Skeletal muscle tissue (tissue), 4 donors: ENCODE measurements around the gene MYCBP. TPM values are rescaled to one million over a fixed set of nuclear protein-coding genes. Genes with fewer than 3 reads are reported as not detected.
"Not testable (repeated sequence)": the region's sequence is repeated elsewhere in the genome, so short reads cannot be mapped to it uniquely, and the experiment has no call there.

Source experiments
- H3K27ac ChIP-seq: one replicate; pipeline ENCODE4 v1.7.0; 2013; ENCODE audit warnings: mild to moderate bottlenecking, low read depth, low read length, inconsistent platforms
- H3K27me3 ChIP-seq, 3 donors: one replicate each; pipeline ENCODE4 v1.7.0; 2013; ENCODE audit warnings: low read length in 3 of 3; ENCODE audit not compliant: control insufficient read depth in 3 of 3, insufficient read depth in 3 of 3
- H3K36me3 ChIP-seq, 3 donors: one replicate each; pipeline ENCODE4 v1.7.0; 2013; ENCODE audit warnings: low read length in 3 of 3; ENCODE audit not compliant: control insufficient read depth in 3 of 3, insufficient read depth in 3 of 3
- H3K4me1 ChIP-seq, 3 donors: one replicate each; pipeline ENCODE4 v1.7.0; 2013; ENCODE audit warnings: low read length in 3 of 3, mild to moderate bottlenecking in 3 of 3; ENCODE audit not compliant: control insufficient read depth in 3 of 3, insufficient read depth in 3 of 3
- H3K4me3 ChIP-seq, 3 donors: one replicate each; pipeline ENCODE4 v1.7.0; 2013; ENCODE audit warnings: low read length in 3 of 3
- H3K9ac ChIP-seq, 3 donors: one replicate each; pipeline ENCODE4 v1.7.0; 2013; ENCODE audit warnings: low read length in 3 of 3, mild to moderate bottlenecking in 3 of 3, moderate library complexity in 2 of 3, low read depth in 1 of 3
- H3K9me3 ChIP-seq, 3 donors: one replicate each; pipeline ENCODE4 v1.7.0; 2013; ENCODE audit warnings: low read length in 3 of 3; ENCODE audit not compliant: control insufficient read depth in 3 of 3
- total RNA-seq: library from RNA; depleted of rRNA; stranded (reverse); fragments of >200 nt; gene quantifications from one replicate; pipeline ENCODE4 v1.2.3, GENCODE V29; 2014
- donor health status: Osteomylitis.

MYCBP gene
- total RNA-seq, 1 donor from 2014 or later = 10.4 TPM

GRCh38 chr1:38845088-38845487, 28.1 kb downstream of the MYCBP start:
- H3K4me1 ChIP-seq, H3K4me3 ChIP-seq, H3K9me3 ChIP-seq, H3K9ac ChIP-seq, H3K27me3 ChIP-seq, H3K27ac ChIP-seq: not testable (repeated sequence)
- H3K36me3 ChIP-seq = peaks cover 3 to 31% (median 28%) of the 10 kb centered on the region in 3 donors

GRCh38 chr1:38840281-38840680, 32.9 kb downstream of the MYCBP start:
- Histone ChIP-seq H3K4me3 (no peak overlapping the region), H3K9me3 (no peaks in the 10 kb centered on the region), H3K27ac (no peak overlapping the region), H3K36me3 (peaks cover 20 to 39% (median 21%) of the 10 kb centered on the region in 3 donors), H3K4me1 (no peaks in the 10 kb centered on the region), H3K9ac (no peak overlapping the region), H3K27me3 (no peaks in the 10 kb centered on the region)

GRCh38 chr1:38839363-38839762, 33.8 kb downstream of the MYCBP start:
- no peaks in the 10 kb centered on the region for H3K9me3 ChIP-seq
- H3K36me3 ChIP-seq = peaks cover 15 to 36% (median 20%) of the 10 kb centered on the region in 3 donors
- H3K27me3 ChIP-seq = no peaks in the 10 kb centered on the region
- no peaks in the 10 kb centered on the region for H3K4me1 ChIP-seq
- H3K9ac ChIP-seq = no peak overlapping the region
- no peak overlapping the region for H3K4me3 ChIP-seq
- H3K27ac ChIP-seq = no peak overlapping the region

- H3K9me3 ChIP-seq, H3K9ac ChIP-seq, H3K27ac ChIP-seq, H3K4me1 ChIP-seq, H3K27me3 ChIP-seq, H3K4me3 ChIP-seq: not testable (repeated sequence)
- peaks cover 15 to 28% (median 17%) of the 10 kb centered on the region in 3 donors for H3K36me3 ChIP-seq
These were observed 36.8 kb downstream of the MYCBP start for GRCh38 chr1:38836316-38836715.

- no peak overlapping the region for H3K4me3 ChIP-seq
- no peak overlapping the region for H3K27ac ChIP-seq
- no peaks in the 10 kb centered on the region for H3K9me3 ChIP-seq
- no peak overlapping the region for H3K9ac ChIP-seq
- H3K4me1 ChIP-seq = no peaks in the 10 kb centered on the region
- peaks cover 15 to 26% (median 17%) of the 10 kb centered on the region in 3 donors for H3K36me3 ChIP-seq
- peaks cover 0 to 5% (median 0%) of the 10 kb centered on the region in 3 donors for H3K27me3 ChIP-seq
These were observed 38.0 kb downstream of the MYCBP start for GRCh38 chr1:38834937-38835827.

- H3K9ac ChIP-seq = no peak overlapping the region
- peaks cover 0 to 5% (median 0%) of the 10 kb centered on the region in 3 donors for H3K27me3 ChIP-seq
- peaks cover 12 to 22% (median 13%) of the 10 kb centered on the region in 3 donors for H3K36me3 ChIP-seq
- H3K4me3 ChIP-seq = no peak overlapping the region
- H3K27ac ChIP-seq = no peak overlapping the region
- H3K9me3 ChIP-seq = no peaks in the 10 kb centered on the region
- H3K4me1 ChIP-seq = no peaks in the 10 kb centered on the region
These were observed 38.8 kb downstream of the MYCBP start for GRCh38 chr1:38834221-38834782.

GRCh38 chr1:38833146-38833545, 40.0 kb downstream of the MYCBP start:
- H3K4me1 ChIP-seq = no peaks in the 10 kb centered on the region
- peaks cover 0 to 5% (median 4%) of the 10 kb centered on the region in 3 donors for H3K27me3 ChIP-seq
- H3K9ac ChIP-seq = no peak overlapping the region
- no peak overlapping the region for H3K4me3 ChIP-seq
- no peak overlapping the region for H3K27ac ChIP-seq
- no peaks in the 10 kb centered on the region for H3K9me3 ChIP-seq
- peaks cover under 1 to 11% (median 3%) of the 10 kb centered on the region in 3 donors for H3K36me3 ChIP-seq

GRCh38 chr1:38832370-38832734, 40.8 kb downstream of the MYCBP start:
- peaks cover 0 to 11% (median 7%) of the 10 kb centered on the region in 3 donors for H3K27me3 ChIP-seq

GRCh38 chr1:38831731-38832369, 41.3 kb downstream of the MYCBP start:
- Histone ChIP-seq H3K4me1 (no peaks in the 10 kb centered on the region), H3K27ac (no peak overlapping the region), H3K27me3 (peaks cover 0 to 12% (median 7%) of the 10 kb centered on the region in 3 donors), H3K9me3 (no peaks in the 10 kb centered on the region), H3K4me3 (no peak overlapping the region), H3K36me3 (peaks cover 0 to under 1% (median 0%) of the 10 kb centered on the region in 3 donors), H3K9ac (no peak overlapping the region)

More at GRCh38 chr1:38832370-38832734, 40.8 kb downstream of the MYCBP start:
- Histone ChIP-seq H3K4me1 (no peaks in the 10 kb centered on the region), H3K4me3 (no peak overlapping the region), H3K27ac (no peak overlapping the region), H3K9me3 (no peaks in the 10 kb centered on the region), H3K9ac (no peak overlapping the region), H3K36me3 (peaks cover 0 to 4% (median 2%) of the 10 kb centered on the region in 3 donors)

- H3K27me3 ChIP-seq = peaks cover 10 to 23% (median 13%) of the 10 kb centered on the region in 3 donors
- H3K4me3 ChIP-seq = no peak overlapping the region
- no peaks in the 10 kb centered on the region for H3K36me3 ChIP-seq
- H3K9me3 ChIP-seq = no peaks in the 10 kb centered on the region
- H3K4me1 ChIP-seq = no peaks in the 10 kb centered on the region
- no peak overlapping the region for H3K9ac ChIP-seq
- no peak overlapping the region for H3K27ac ChIP-seq
These were observed 43.8 kb downstream of the MYCBP start for GRCh38 chr1:38829368-38829767.
